ENCODE results near the gene TMEM244.
"Not testable (repeated sequence)": the region's sequence is repeated elsewhere in the genome, so short reads cannot be mapped to it uniquely, and the experiment has no call there.

The TMEM244 gene

GRCh38 chr6:129817821-129818220, 43.3 kb downstream of the TMEM244 start:
- Histone ChIP-seq H3K4me1 (no peaks in the 10 kb centered on the region), H3K36me3 (replicated peaks) (no peaks in the 10 kb centered on the region), H3K9me3 (no peaks in the 10 kb centered on the region), H3K4me3 (no peak overlapping the region), H3K27me3 (ENCODE audit: low read depth) (peaks cover 7% of the 10 kb centered on the region; the same call in 1 of the 2 replicates)
- in situ Hi-C loops (cut with MboI; ENCODE audit: low sequenced_read_pairs): no loop called here
- no peak for DNase-seq (ENCODE audit: low spot score in 2 of 2)

GRCh38 chr6:129817332-129817731, 43.8 kb downstream of the TMEM244 start:
- in situ Hi-C loops (cut with MboI; ENCODE audit: low sequenced_read_pairs): no loop called here

GRCh38 chr6:129812145-129812777, 48.9 kb downstream of the TMEM244 start:
- in situ Hi-C loops (cut with MboI; ENCODE audit: low sequenced_read_pairs): no loop called here
- H3K4me1 ChIP-seq: no peaks in the 10 kb centered on the region
- no peaks in the 10 kb centered on the region for H3K36me3 ChIP-seq (replicated peaks)
- DNase-seq (ENCODE audit: low spot score in 2 of 2): no peak
- H3K4me3 ChIP-seq: no peak overlapping the region
- no peaks in the 10 kb centered on the region for H3K9me3 ChIP-seq
- H3K27me3 ChIP-seq (ENCODE audit: low read depth): no peaks in the 10 kb centered on the region

More at GRCh38 chr6:129817332-129817731, 43.8 kb downstream of the TMEM244 start:
- Histone ChIP-seq H3K4me3 (no peak overlapping the region), H3K27me3 (ENCODE audit: low read depth) (peaks cover 7% of the 10 kb centered on the region; the same call in 1 of the 2 replicates), H3K9me3 (no peaks in the 10 kb centered on the region), H3K4me1 (no peaks in the 10 kb centered on the region), H3K36me3 (replicated peaks) (no peaks in the 10 kb centered on the region)
- DNase-seq (ENCODE audit: low spot score in 2 of 2): no peak

GRCh38 chr6:129807141-129807540, 54.0 kb downstream of the TMEM244 start:
- DNase-seq (ENCODE audit: low spot score in 2 of 2); in situ Hi-C loops (cut with MboI; ENCODE audit: low sequenced_read_pairs); H3K4me3 ChIP-seq; H3K4me1 ChIP-seq; H3K9me3 ChIP-seq; H3K27me3 ChIP-seq (ENCODE audit: low read depth); H3K36me3 ChIP-seq (replicated peaks): not testable (repeated sequence)

GRCh38 chr6:129802920-129803319, 58.2 kb downstream of the TMEM244 start:
- H3K4me1 ChIP-seq; H3K9me3 ChIP-seq; H3K36me3 ChIP-seq (replicated peaks); H3K4me3 ChIP-seq; H3K27me3 ChIP-seq (ENCODE audit: low read depth); in situ Hi-C loops (cut with MboI; ENCODE audit: low sequenced_read_pairs): not testable (repeated sequence)
- DNase-seq (ENCODE audit: low spot score in 2 of 2): peak; percentile 19 to 68

- in situ Hi-C loops (cut with MboI; ENCODE audit: low sequenced_read_pairs): no loop called here
- Histone ChIP-seq H3K4me1 (no peaks in the 10 kb centered on the region), H3K27me3 (ENCODE audit: low read depth) (no peaks in the 10 kb centered on the region), H3K9me3 (no peaks in the 10 kb centered on the region), H3K4me3 (no peak overlapping the region), H3K36me3 (replicated peaks) (no peaks in the 10 kb centered on the region)
- DNase-seq (ENCODE audit: low spot score in 2 of 2): no peak
Measured at GRCh38 chr6:129801909-129802308, 59.2 kb downstream of the TMEM244 start.

DNA sequence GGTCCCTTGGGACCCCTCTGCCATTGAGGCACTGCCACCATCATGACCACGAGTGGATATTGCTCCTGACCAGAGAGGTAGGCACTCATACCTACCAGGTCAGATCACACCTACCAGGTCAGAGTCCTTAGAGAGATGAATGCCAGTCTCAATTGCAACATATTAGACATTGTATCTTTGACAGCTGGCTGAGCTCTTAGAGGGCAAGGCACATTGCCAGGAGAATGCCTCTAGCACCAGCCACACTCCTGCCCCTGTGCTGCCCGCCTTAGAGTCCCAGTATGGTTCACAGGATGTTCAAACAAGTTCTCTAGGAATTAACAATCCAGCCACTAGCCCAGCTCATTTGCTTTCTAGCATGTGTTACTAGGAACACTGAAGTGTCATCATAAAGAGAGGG, 65.9 kb downstream of the TMEM244 start:
- H3K4me1 ChIP-seq: no peaks in the 10 kb centered on the region
- in situ Hi-C loops (cut with MboI; ENCODE audit: low sequenced_read_pairs): no loop called here
- H3K9me3 ChIP-seq: no peaks in the 10 kb centered on the region
- H3K27me3 ChIP-seq (ENCODE audit: low read depth): no peaks in the 10 kb centered on the region
- no peak for DNase-seq (ENCODE audit: low spot score in 2 of 2)
- H3K36me3 ChIP-seq (replicated peaks): no peaks in the 10 kb centered on the region
- H3K4me3 ChIP-seq: no peak overlapping the region

DNA sequence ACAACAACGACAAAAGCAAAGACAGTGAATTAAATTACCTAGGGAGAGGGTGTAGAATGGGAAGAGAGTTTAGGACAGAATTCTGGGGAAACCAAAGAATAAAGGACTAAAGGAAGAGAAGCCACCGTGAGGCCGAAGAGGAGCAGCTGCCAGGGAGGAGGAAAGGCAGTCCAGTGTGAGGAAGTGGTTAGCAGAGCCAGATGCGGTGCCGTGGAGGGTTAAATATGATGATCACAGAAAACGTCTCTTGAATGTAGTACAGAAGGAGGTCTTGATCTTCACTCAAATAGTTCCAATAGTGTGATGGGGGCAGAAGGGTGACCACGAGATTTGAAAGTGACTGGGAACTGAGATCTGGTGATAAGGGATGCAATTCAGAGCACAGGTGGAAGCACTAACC, 67.7 kb downstream of the TMEM244 start:
- no peaks in the 10 kb centered on the region for H3K36me3 ChIP-seq (replicated peaks)
- no peaks in the 10 kb centered on the region for H3K27me3 ChIP-seq (ENCODE audit: low read depth)
- H3K4me1 ChIP-seq: no peaks in the 10 kb centered on the region
- no peak overlapping the region for H3K4me3 ChIP-seq
- no peaks in the 10 kb centered on the region for H3K9me3 ChIP-seq
- DNase-seq (ENCODE audit: low spot score in 2 of 2): no peak
- in situ Hi-C loops (cut with MboI; ENCODE audit: low sequenced_read_pairs): no loop called here

DNA sequence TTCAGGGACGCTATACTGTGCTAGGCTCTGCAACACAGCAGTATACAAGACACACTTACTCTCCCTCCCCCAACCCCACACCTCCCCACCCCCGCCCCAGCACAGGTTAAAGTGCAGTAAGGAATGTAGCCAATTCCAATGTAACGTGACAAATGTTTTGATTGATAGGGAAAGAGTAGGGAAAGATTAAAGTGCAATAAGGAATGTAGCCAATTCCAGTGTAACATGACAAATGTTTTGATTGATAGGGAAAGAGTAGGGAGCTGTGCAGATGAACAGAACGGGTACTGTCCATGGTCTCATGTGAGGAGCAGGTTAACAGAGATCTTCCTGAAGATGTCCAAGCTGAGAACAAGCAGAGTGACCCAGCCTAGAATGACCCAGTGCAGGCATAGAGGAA, 69.1 kb downstream of the TMEM244 start:
- in situ Hi-C loops (cut with MboI; ENCODE audit: low sequenced_read_pairs): no loop called here

GRCh38 chr6:129790785-129791184, 70.3 kb downstream of the TMEM244 start:
- no peaks in the 10 kb centered on the region for H3K9me3 ChIP-seq
- DNase-seq (ENCODE audit: low spot score in 2 of 2): no peak

More for the DNA sequence above, 69.1 kb downstream of the TMEM244 start:
- no peaks in the 10 kb centered on the region for H3K36me3 ChIP-seq (replicated peaks)
- no peak for DNase-seq (ENCODE audit: low spot score in 2 of 2)
- H3K4me3 ChIP-seq: no peak overlapping the region
- no peaks in the 10 kb centered on the region for H3K27me3 ChIP-seq (ENCODE audit: low read depth)
- no peaks in the 10 kb centered on the region for H3K9me3 ChIP-seq
- H3K4me1 ChIP-seq: no peaks in the 10 kb centered on the region

GRCh38 chr6:129789974-129790373, 71.1 kb downstream of the TMEM244 start:
- H3K27me3 ChIP-seq (ENCODE audit: low read depth): no peaks in the 10 kb centered on the region
- H3K4me1 ChIP-seq: no peaks in the 10 kb centered on the region
- DNase-seq (ENCODE audit: low spot score in 2 of 2): no peak
- H3K4me3 ChIP-seq: no peak overlapping the region
- H3K9me3 ChIP-seq: no peaks in the 10 kb centered on the region
- H3K36me3 ChIP-seq (replicated peaks): no peaks in the 10 kb centered on the region
- in situ Hi-C loops (cut with MboI; ENCODE audit: low sequenced_read_pairs): no loop called here

More at GRCh38 chr6:129790785-129791184, 70.3 kb downstream of the TMEM244 start:
- no peaks in the 10 kb centered on the region for H3K4me1 ChIP-seq
- H3K36me3 ChIP-seq (replicated peaks): no peaks in the 10 kb centered on the region
- in situ Hi-C loops (cut with MboI; ENCODE audit: low sequenced_read_pairs): no loop called here
- H3K4me3 ChIP-seq: no peak overlapping the region
- no peaks in the 10 kb centered on the region for H3K27me3 ChIP-seq (ENCODE audit: low read depth)

GRCh38 chr6:129787816-129788215, 73.3 kb downstream of the TMEM244 start:
- in situ Hi-C loops (cut with MboI; ENCODE audit: low sequenced_read_pairs): no loop called here
- no peak for DNase-seq (ENCODE audit: low spot score in 2 of 2)
- Histone ChIP-seq H3K27me3 (ENCODE audit: low read depth) (no peaks in the 10 kb centered on the region), H3K4me3 (no peak overlapping the region), H3K9me3 (no peaks in the 10 kb centered on the region), H3K4me1 (no peaks in the 10 kb centered on the region), H3K36me3 (replicated peaks) (no peaks in the 10 kb centered on the region)

DNA sequence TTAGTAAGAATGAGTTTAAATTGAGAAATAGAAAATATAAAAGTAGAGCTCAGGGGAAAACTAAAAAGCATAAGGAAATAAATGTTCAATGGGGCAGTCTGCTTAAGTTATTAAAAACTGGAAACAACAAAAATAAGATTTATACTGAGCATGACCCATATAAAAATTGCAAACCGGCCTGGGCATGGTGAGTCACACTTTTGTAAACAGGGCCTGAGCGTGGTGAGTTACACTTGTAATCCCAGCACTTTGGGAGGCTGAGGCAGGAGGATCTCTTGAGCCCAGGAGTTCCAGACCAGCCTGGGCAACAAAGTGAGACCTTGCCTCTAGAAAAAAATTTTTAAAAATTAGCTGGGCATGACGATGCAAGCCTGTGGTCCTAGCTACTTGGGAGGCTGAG, 74.6 kb downstream of the TMEM244 start:
- no peaks in the 10 kb centered on the region for H3K36me3 ChIP-seq (replicated peaks)
- H3K9me3 ChIP-seq: no peaks in the 10 kb centered on the region
- 0 out of 2 replicates have a peak, but pooled peaks cover 3% of the 10 kb centered on the region for H3K27me3 ChIP-seq (ENCODE audit: low read depth)
- in situ Hi-C loops (cut with MboI; ENCODE audit: low sequenced_read_pairs): no loop called here
- H3K4me1 ChIP-seq: no peaks in the 10 kb centered on the region
- no peak overlapping the region for H3K4me3 ChIP-seq
- no peak for DNase-seq (ENCODE audit: low spot score in 2 of 2)

- no peak for DNase-seq (ENCODE audit: low spot score in 2 of 2)
- in situ Hi-C loops (cut with MboI; ENCODE audit: low sequenced_read_pairs): no loop called here
- no peaks in the 10 kb centered on the region for H3K4me1 ChIP-seq
- no peaks in the 10 kb centered on the region for H3K36me3 ChIP-seq (replicated peaks)
- no peak overlapping the region for H3K4me3 ChIP-seq
- no peaks in the 10 kb centered on the region for H3K9me3 ChIP-seq
- H3K27me3 ChIP-seq (ENCODE audit: low read depth): 0 out of 2 replicates have a peak, but pooled peaks cover 3% of the 10 kb centered on the region
Measured at GRCh38 chr6:129785756-129786135, 75.4 kb downstream of the TMEM244 start.

Measured in HAP-1 (cell line).